CD8-positive, alpha-beta memory T cell (primary cell): ENCODE data around the gene GPR146. TPM values are rescaled to one million over a fixed set of nuclear protein-coding genes. Genes with fewer than 3 reads are reported as not detected.
A peak's percentile ranks its signal among the peaks of the same experiment; 100 is the strongest.
"Not testable (repeated sequence)": the region's sequence is repeated elsewhere in the genome, so short reads cannot be mapped to it uniquely, and the experiment has no call there.

ENCODE experiments used
- CTCF ChIA-PET: fragments of 350-600 bp; sonication (Branson Sonifier 250); formaldehyde crosslinking; loops from one replicate; lab custom pipeline; 2021; ENCODE audit warnings: antibody characterized with exemption; lab: Charles Lee
- POLR2A ChIA-PET: fragments of 350-600 bp; sonication (Branson Sonifier 250); formaldehyde crosslinking; loops from one replicate; lab custom pipeline; 2021; ENCODE audit warnings: antibody characterized with exemption; lab: Charles Lee
- DNase-seq, 5 donors: peaks; one replicate each; pipeline versions ENCODE4 v3.0.0 to v3.0.0-alpha.2; 2020 to 2022; ENCODE audit warnings: mixed read lengths in 1 of 5
- H3K27ac ChIP-seq: one replicate; pipeline ENCODE4 v1.7.0; 2013; ENCODE audit warnings: low read depth, mild to moderate bottlenecking, low read length, moderate library complexity
- H3K27me3 ChIP-seq: 2 replicates; pipeline ENCODE4 v1.7.0; 2013; ENCODE audit warnings: low read length, mild to moderate bottlenecking; ENCODE audit not compliant: insufficient read depth, poor library complexity, severe bottlenecking
- H3K36me3 ChIP-seq: 2 replicates; pipeline ENCODE4 v1.7.0; 2013; ENCODE audit warnings: mild to moderate bottlenecking, low read length, moderate library complexity; ENCODE audit not compliant: insufficient read depth
- H3K4me1 ChIP-seq: 2 replicates; pipeline ENCODE4 v1.7.0; 2013; ENCODE audit warnings: mild to moderate bottlenecking, low read length, moderate library complexity; ENCODE audit not compliant: insufficient read depth
- H3K4me3 ChIP-seq: 2 replicates; pipeline ENCODE4 v1.7.0; 2013; ENCODE audit warnings: mild to moderate bottlenecking, low read length
- H3K9me3 ChIP-seq: 2 replicates; pipeline ENCODE4 v1.7.0; 2013; ENCODE audit warnings: mild to moderate bottlenecking, low read length
- H3K27ac Mint-ChIP-seq, 8 donors: one replicate each; pipeline ENCODE4 v1.8.0; 2020 to 2021; ENCODE audit warnings: mixed read lengths in 8 of 8, mild to moderate bottlenecking in 6 of 8, inconsistent platforms in 3 of 8, moderate library complexity in 3 of 8
- H3K27me3 Mint-ChIP-seq, 2 donors: one replicate each; pipeline ENCODE4 v1.8.0; 2020 to 2021; ENCODE audit warnings: mixed read lengths in 2 of 2, mild to moderate bottlenecking in 1 of 2, moderate library complexity in 1 of 2
- H3K36me3 Mint-ChIP-seq, 3 donors: one replicate each; pipeline ENCODE4 v1.8.0; 2020 to 2021; ENCODE audit warnings: mixed read lengths in 3 of 3, inconsistent platforms in 1 of 3, mild to moderate bottlenecking in 1 of 3
- H3K4me1 Mint-ChIP-seq, 3 donors: one replicate each; pipeline ENCODE4 v1.8.0; 2020 to 2021; ENCODE audit warnings: mixed read lengths in 3 of 3, inconsistent platforms in 1 of 3, mild to moderate bottlenecking in 1 of 3
- H3K4me3 Mint-ChIP-seq, 7 donors: one replicate each; pipeline ENCODE4 v1.8.0; 2020 to 2021; ENCODE audit warnings: mixed read lengths in 7 of 7, mild to moderate bottlenecking in 6 of 7, moderate library complexity in 4 of 7, inconsistent platforms in 2 of 7
- H3K9me3 Mint-ChIP-seq, 5 donors: one replicate each; pipeline ENCODE4 v1.8.0; 2020 to 2022; ENCODE audit warnings: mixed read lengths in 5 of 5, mild to moderate bottlenecking in 3 of 5, moderate library complexity in 2 of 5, inconsistent platforms in 1 of 5
- polyA plus RNA-seq: library from polyadenylated mRNA; unstranded; fragments of 300-500 nt; fragmentation: Illumina TruSeq; gene quantifications from one replicate; pipeline ENCODE4 v1.2.3, GENCODE V29; 2021
- total RNA-seq, 2 experiments: library from RNA; stranded (reverse); gene quantifications; one replicate each; pipeline ENCODE4 v1.2.3, GENCODE V29; 2021

The GPR146 gene
- total and polyA plus RNA-seq, 3 experiments from 2014 or later = 0.55 to 1.2 (median 0.70) TPM

- Mint-ChIP-seq H3K27me3 (no peaks in the 10 kb centered on the region), H3K4me1 (no peaks in the 10 kb centered on the region), H3K4me3 (no peak overlapping the region), H3K27ac (peak overlapping the region in 1 of 8 donors; percentile 29), H3K36me3 (peaks cover 0 to 32% (median 0%) of the 10 kb centered on the region in 3 donors), H3K9me3 (no peaks in the 10 kb centered on the region)
- CTCF ChIA-PET = no interaction called here
- H3K4me3 ChIP-seq = no peak overlapping the region
- POLR2A ChIA-PET = no interaction called here
- H3K9me3 ChIP-seq = no peaks in the 10 kb centered on the region
- no peak for DNase-seq
- H3K36me3 ChIP-seq = no peaks in the 10 kb centered on the region
- H3K27me3 ChIP-seq = no peaks in the 10 kb centered on the region
- no peaks in the 10 kb centered on the region for H3K4me1 ChIP-seq
- H3K27ac ChIP-seq = no peak overlapping the region
Measured at GRCh38 chr7:999941-1000935, 44.1 kb upstream of the GPR146 start.

DNA sequence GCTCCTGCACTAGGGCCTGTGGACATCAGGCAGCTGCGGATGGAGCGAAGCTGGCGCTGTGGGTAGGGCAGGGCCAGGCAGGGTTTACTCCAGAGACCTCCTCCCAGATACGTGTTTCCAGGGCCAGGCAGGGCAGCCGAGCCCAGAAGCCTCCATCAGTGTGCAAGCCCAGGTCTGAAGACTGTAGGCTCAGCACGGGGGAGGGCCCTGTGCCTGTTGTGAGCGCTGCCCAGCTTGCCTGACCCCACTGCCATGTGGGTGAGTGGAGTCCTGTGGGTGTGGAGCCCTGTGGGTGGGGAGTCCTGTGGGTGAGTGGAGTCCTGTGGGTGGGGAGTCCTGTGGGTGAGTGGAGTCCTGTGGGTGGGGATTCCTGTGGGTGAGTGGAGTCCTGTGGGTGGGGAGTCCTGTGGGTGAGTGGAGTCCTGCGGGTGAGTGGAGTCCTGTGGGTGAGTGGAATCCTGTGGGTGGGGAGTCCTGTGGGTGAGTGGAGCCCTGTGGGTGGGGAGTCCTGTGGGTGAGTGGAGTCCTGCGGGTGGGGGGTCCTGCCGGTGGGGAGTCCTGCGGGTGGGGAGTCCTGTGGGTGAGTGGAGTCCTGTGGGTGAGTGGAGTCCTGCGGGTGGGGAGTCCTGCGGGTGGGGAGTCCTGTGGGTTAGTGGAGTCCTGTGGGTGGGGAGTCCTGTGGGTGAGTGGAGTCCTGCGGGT lies 43.1 kb upstream of the GPR146 start:
- H3K4me3 Mint-ChIP-seq, H3K27me3 Mint-ChIP-seq, CTCF ChIA-PET, H3K27me3 ChIP-seq, H3K4me1 Mint-ChIP-seq, H3K4me1 ChIP-seq, POLR2A ChIA-PET, DNase-seq, H3K27ac ChIP-seq, H3K36me3 ChIP-seq, H3K4me3 ChIP-seq, H3K9me3 Mint-ChIP-seq, H3K9me3 ChIP-seq: not testable (repeated sequence)
- H3K27ac Mint-ChIP-seq = peak overlapping the region in 1 of 8 donors; percentile 38
- H3K36me3 Mint-ChIP-seq = peaks cover 0 to 36% (median 1%) of the 10 kb centered on the region in 3 donors

- POLR2A ChIA-PET, DNase-seq, CTCF ChIA-PET: not testable (repeated sequence)
Measured at GRCh38 chr7:1002026-1002425, 42.3 kb upstream of the GPR146 start.

GRCh38 chr7:1002445-1002844 lies 41.9 kb upstream of the GPR146 start:
- H3K27me3 ChIP-seq, H3K4me1 Mint-ChIP-seq, H3K9me3 Mint-ChIP-seq, H3K4me3 ChIP-seq, POLR2A ChIA-PET, H3K27me3 Mint-ChIP-seq, H3K27ac ChIP-seq, DNase-seq, H3K4me3 Mint-ChIP-seq, H3K9me3 ChIP-seq, H3K27ac Mint-ChIP-seq, H3K36me3 ChIP-seq, CTCF ChIA-PET, H3K4me1 ChIP-seq: not testable (repeated sequence)
- H3K36me3 Mint-ChIP-seq = peaks cover 0 to 33% (median 2%) of the 10 kb centered on the region in 3 donors

More at GRCh38 chr7:1002026-1002425, 42.3 kb upstream of the GPR146 start:
- Mint-ChIP-seq H3K36me3 (peaks cover 0 to 36% (median 2%) of the 10 kb centered on the region in 3 donors), H3K27ac (peak overlapping the region in 2 of 8 donors; percentile 46 to 70)
- not testable (repeated sequence) for H3K27ac ChIP-seq, H3K4me3 ChIP-seq, H3K4me1 Mint-ChIP-seq, H3K4me1 ChIP-seq, H3K9me3 ChIP-seq, H3K27me3 Mint-ChIP-seq, H3K36me3 ChIP-seq, H3K27me3 ChIP-seq, H3K9me3 Mint-ChIP-seq, H3K4me3 Mint-ChIP-seq

- ChIA-PET POLR2A (interaction anchor here (0.7 kb wide), 1 partner anchor 177 kb away, joined by 3 read pairs; no protein-coding TSS in a partner anchor), CTCF (interaction anchor here (3.2 kb wide), 1 partner anchor 11 kb away, joined by 12 read pairs; no protein-coding TSS in a partner anchor)
- H3K27ac Mint-ChIP-seq = no peak overlapping the region
- DNase-seq = no peak
- H3K4me3 Mint-ChIP-seq = no peak overlapping the region
- Histone ChIP-seq H3K27ac (no peak overlapping the region), H3K36me3 (no peaks in the 10 kb centered on the region), H3K4me3 (no peak overlapping the region), H3K27me3 (no peaks in the 10 kb centered on the region), H3K9me3 (no peaks in the 10 kb centered on the region), H3K4me1 (no peaks in the 10 kb centered on the region)
- H3K9me3 Mint-ChIP-seq = no peaks in the 10 kb centered on the region
- peaks cover 0 to 4% (median 2%) of the 10 kb centered on the region in 3 donors for H3K4me1 Mint-ChIP-seq
- H3K36me3 Mint-ChIP-seq = peaks cover 0 to 33% (median 2%) of the 10 kb centered on the region in 3 donors
- H3K27me3 Mint-ChIP-seq = no peaks in the 10 kb centered on the region
Measured at GRCh38 chr7:1004018-1004852, 40.1 kb upstream of the GPR146 start.

DNA sequence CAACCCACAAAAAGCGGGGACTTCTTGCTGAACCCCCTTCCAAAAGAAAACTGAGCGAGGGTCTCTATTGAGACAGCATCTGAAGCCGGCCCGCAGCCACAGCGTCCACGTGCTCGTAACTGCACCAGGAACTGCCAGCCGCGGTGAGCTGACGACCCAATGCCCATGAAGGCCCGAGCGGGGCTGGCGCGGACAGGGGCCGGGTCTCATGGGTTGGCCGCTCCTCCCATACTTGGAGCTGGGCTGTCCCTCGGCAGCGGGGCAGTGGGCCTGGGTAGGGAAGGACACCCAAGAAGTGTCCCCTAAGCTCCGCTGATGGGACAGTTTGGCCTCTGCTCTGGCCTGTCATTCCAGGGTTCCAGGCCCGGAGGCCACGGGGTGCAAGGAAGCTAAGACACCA lies 39.0 kb upstream of the GPR146 start:
- Mint-ChIP-seq H3K4me3 (no peak overlapping the region), H3K27me3 (no peaks in the 10 kb centered on the region), H3K4me1 (peaks cover 0 to 4% (median 2%) of the 10 kb centered on the region in 3 donors), H3K9me3 (no peaks in the 10 kb centered on the region), H3K27ac (no peak overlapping the region), H3K36me3 (peaks cover 0 to 35% (median 2%) of the 10 kb centered on the region in 3 donors)
- Histone ChIP-seq H3K4me1 (no peaks in the 10 kb centered on the region), H3K36me3 (no peaks in the 10 kb centered on the region), H3K27ac (no peak overlapping the region), H3K27me3 (no peaks in the 10 kb centered on the region), H3K4me3 (no peak overlapping the region), H3K9me3 (no peaks in the 10 kb centered on the region)
- ChIA-PET CTCF (interaction anchor here (0.9 to 3.2 kb wide), 2 partner anchors 12 to 60 kb away, joined by 3 to 12 read pairs; no protein-coding TSS in a partner anchor), POLR2A (no interaction called here)
- DNase-seq = no peak

DNA sequence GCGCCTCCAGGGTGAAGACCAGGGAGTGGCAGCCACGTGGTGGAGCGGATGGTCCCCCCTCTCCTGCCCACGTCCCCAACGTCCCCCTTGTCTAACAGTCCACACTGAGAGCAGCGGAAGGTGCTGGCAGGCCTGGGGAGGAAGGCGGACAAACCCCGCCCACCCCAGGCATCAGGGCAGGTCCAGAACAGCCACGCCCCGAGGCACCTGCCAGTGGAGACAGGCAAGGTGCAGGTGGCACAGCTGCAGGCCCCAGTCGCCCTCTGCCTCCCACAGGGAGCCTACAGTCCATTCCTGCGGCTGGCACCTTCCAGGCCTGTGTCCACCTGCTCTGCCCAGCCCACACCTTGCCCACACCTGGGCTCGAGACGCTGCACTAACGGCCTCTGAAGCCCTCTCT lies 36.4 kb upstream of the GPR146 start:
- H3K27ac Mint-ChIP-seq = no peak overlapping the region
- no peak overlapping the region for H3K27ac ChIP-seq
- no peak overlapping the region for H3K4me3 ChIP-seq
- peaks cover 0 to 2% (median 0%) of the 10 kb centered on the region in 5 donors for H3K9me3 Mint-ChIP-seq
- H3K4me3 Mint-ChIP-seq = no peak overlapping the region
- peaks cover 7% of the 10 kb centered on the region for H3K4me1 ChIP-seq
- no peaks in the 10 kb centered on the region for H3K36me3 ChIP-seq
- H3K4me1 Mint-ChIP-seq = peaks cover 7 to 14% (median 10%) of the 10 kb centered on the region in 3 donors
- no peaks in the 10 kb centered on the region for H3K9me3 ChIP-seq
- peaks cover 0 to 28% (median 2%) of the 10 kb centered on the region in 3 donors for H3K36me3 Mint-ChIP-seq
- H3K27me3 ChIP-seq = no peaks in the 10 kb centered on the region
- ChIA-PET CTCF (interaction anchor here (1.0 to 1.6 kb wide), 2 partner anchors 14 to 58 kb away, joined by 3 read pairs; no protein-coding TSS in a partner anchor), POLR2A (no interaction called here)
- H3K27me3 Mint-ChIP-seq = no peaks in the 10 kb centered on the region
- no peak for DNase-seq
